ENCODE measurements around the gene MYO18B. TPM values are rescaled to one million over a fixed set of nuclear protein-coding genes. Genes with fewer than 3 reads are reported as not detected.

Gene MYO18B
- total and polyA plus RNA-seq, 2 donors (not counting 3 experiments of a cell fraction or from before 2014, with no cell fraction given) = 0.01 TPM; not detected in 1

DNA sequence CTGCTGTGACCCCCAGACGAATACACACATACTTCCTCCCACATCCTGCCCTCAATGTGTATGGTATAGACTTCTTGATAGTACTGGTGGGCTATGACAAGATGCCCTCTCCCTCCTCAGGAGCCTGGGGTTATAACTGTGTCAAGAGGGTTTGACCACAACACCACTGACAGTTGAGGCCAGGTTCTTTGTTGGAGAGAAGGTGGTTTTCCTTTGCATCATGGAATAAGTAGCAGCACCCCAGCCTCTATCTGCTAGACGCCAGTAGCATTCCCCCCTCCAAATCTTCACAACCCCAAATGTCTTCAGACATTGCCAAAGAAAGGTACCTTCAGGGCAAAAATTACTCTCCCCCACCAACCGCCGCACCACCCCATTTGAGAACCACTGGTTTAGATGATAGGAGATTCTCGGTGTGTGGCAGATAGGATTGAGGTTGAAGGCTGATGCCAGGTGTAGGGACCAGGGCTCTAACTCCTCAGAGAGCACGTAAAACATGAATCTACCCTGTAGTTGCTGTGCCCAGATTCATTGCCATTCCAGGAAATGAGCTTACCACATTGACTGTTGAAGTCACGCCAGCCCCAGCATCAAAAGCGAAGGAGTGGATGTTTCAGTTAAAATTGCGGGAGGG, 5.5 kb upstream of the MYO18B start:
- no peak overlapping the region for H3K27ac ChIP-seq (ENCODE audit: insufficient read depth, low read depth, low read length)

DNA sequence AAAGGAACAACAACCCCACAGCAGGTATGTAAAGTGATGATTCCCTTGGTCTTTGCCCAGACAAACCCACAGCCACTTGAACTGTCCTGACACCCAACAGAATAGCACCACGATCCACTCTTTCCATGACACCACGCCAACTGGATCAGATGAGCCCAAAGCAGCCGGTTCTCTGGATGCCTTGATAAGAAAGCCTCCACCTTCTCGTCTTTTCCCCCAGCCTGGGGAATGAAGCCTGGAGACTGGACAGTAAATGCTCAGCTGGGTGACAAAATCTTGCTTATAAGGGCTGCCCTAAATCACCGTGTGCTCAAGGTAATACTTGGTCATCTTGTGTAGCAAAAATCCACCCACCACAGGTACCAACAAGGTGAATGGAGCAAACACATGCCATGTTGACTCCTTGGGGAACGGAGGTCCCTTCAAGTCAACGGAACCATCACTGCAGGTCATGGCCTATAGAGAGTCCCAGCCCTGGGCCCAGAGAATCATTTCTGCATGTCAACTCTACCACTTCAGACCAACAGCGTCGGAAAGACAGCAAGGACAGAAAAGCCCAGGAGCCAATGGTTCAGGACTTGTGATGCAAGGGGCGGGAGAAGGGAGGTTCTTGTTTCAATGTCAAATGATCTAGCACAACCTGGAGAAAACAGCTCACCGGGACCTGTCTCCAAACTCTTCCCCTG, 2.2 kb upstream of the MYO18B start:
- H4K20me1 ChIP-seq (replicated peaks; ENCODE audit: control insufficient read depth, extremely low read depth, insufficient read depth, low read length) = no peaks in the 10 kb centered on the region
- intact Hi-C loops (cut with micrococcal nuclease) (no loop called here), dilution Hi-C loops (cut with MboI; ENCODE audit: extremely low pct_ligation_motif_present, low sequenced_read_pairs) (no loop called here)
- H3K27me3 ChIP-seq (ENCODE audit: control insufficient read depth in 2 of 2, insufficient read depth in 2 of 2, low read length in 2 of 2) = no peaks in the 10 kb centered on the region
- H3K4me1 ChIP-seq (ENCODE audit: control insufficient read depth, extremely low read depth, insufficient read depth, low read length) = no peaks in the 10 kb centered on the region
- no peak for TF ChIP-seq FOS (IDR thresholded peaks at IDR 0.05; ENCODE audit: borderline replicate concordance, insufficient read depth, low read length)
- no peak for TF ChIP-seq MYC (IDR thresholded peaks at IDR 0.05; ENCODE audit: low read depth, low read length)
- TF ChIP-seq JUN (IDR thresholded peaks at IDR 0.05; ENCODE audit: borderline replicate concordance, insufficient read depth, insufficient read length, low read depth) = no peak
- no peak for TF ChIP-seq EZH2 (IDR thresholded peaks at IDR 0.05; ENCODE audit: borderline replicate concordance, low read depth, low read length, severe bottlenecking)
- POLR2A ChIA-PET = no interaction called here
- no peaks in the 10 kb centered on the region for H3K36me3 ChIP-seq (ENCODE audit: control insufficient read depth in 2 of 2, extremely low read depth in 1 of 2, insufficient read depth in 2 of 2, low read length in 2 of 2)
- no peak for FAIRE-seq
- H3K4me2 ChIP-seq (ENCODE audit: insufficient read depth, low read length) = no peak overlapping the region
- H3K9me3 ChIP-seq (replicated peaks; ENCODE audit: control insufficient read depth, insufficient read depth, low read length) = no peaks in the 10 kb centered on the region
- H3K9ac ChIP-seq (replicated peaks; ENCODE audit: extremely low read depth, insufficient read depth, low read length) = no peak overlapping the region
- DNase-seq (ENCODE audit: low read depth, low spot score) = no peak
- no peak overlapping the region for H3K27ac ChIP-seq (ENCODE audit: insufficient read depth, low read depth, low read length)
- H3K79me2 ChIP-seq (ENCODE audit: control insufficient read depth, insufficient read depth, low read length) = no peaks in the 10 kb centered on the region
- no TSS peak for BruUV-seq (replicated peaks)
- CTCF ChIA-PET = no interaction called here
- H3K9me1 ChIP-seq (replicated peaks; ENCODE audit: control insufficient read depth, extremely low read depth, insufficient read depth, low read length) = no peaks in the 10 kb centered on the region
- no peak overlapping the region for H3K4me3 ChIP-seq (replicated peaks in 1 of 3; ENCODE audit: insufficient read depth in 1 of 3, low read depth in 1 of 3, low read length in 3 of 3)
- no peak overlapping the region for H2AFZ ChIP-seq (ENCODE audit: low read depth, low read length)

More for the DNA sequence above, 5.5 kb upstream of the MYO18B start:
- intact Hi-C loops (cut with micrococcal nuclease) = no loop called here
- Histone ChIP-seq H3K4me2 (ENCODE audit: insufficient read depth, low read length) (no peak overlapping the region), H3K4me3 (replicated peaks in 1 of 3; ENCODE audit: insufficient read depth in 1 of 3, low read depth in 1 of 3, low read length in 3 of 3) (no peak overlapping the region), H3K36me3 (ENCODE audit: control insufficient read depth in 2 of 2, extremely low read depth in 1 of 2, insufficient read depth in 2 of 2, low read length in 2 of 2) (no peaks in the 10 kb centered on the region), H3K9me3 (replicated peaks; ENCODE audit: control insufficient read depth, insufficient read depth, low read length) (no peaks in the 10 kb centered on the region), H3K79me2 (ENCODE audit: control insufficient read depth, insufficient read depth, low read length) (no peaks in the 10 kb centered on the region), H4K20me1 (replicated peaks; ENCODE audit: control insufficient read depth, extremely low read depth, insufficient read depth, low read length) (no peaks in the 10 kb centered on the region), H3K4me1 (ENCODE audit: control insufficient read depth, extremely low read depth, insufficient read depth, low read length) (no peaks in the 10 kb centered on the region), H3K9me1 (replicated peaks; ENCODE audit: control insufficient read depth, extremely low read depth, insufficient read depth, low read length) (no peaks in the 10 kb centered on the region), H2AFZ (ENCODE audit: low read depth, low read length) (no peak overlapping the region), H3K27me3 (ENCODE audit: control insufficient read depth in 2 of 2, insufficient read depth in 2 of 2, low read length in 2 of 2) (no peaks in the 10 kb centered on the region), H3K9ac (replicated peaks; ENCODE audit: extremely low read depth, insufficient read depth, low read length) (no peak overlapping the region)
- FAIRE-seq (no peak), DNase-seq (ENCODE audit: low read depth, low spot score) (no peak)
- dilution Hi-C loops (cut with MboI; ENCODE audit: extremely low pct_ligation_motif_present, low sequenced_read_pairs) = no loop called here
- ChIA-PET CTCF (interaction anchor here (1.0 to 1.8 kb wide), 2 partner anchors 11 to 21 kb away, joined by 3 to 5 read pairs; no protein-coding TSS in a partner anchor), POLR2A (no interaction called here)
- TF ChIP-seq JUN (IDR thresholded peaks at IDR 0.05; ENCODE audit: borderline replicate concordance, insufficient read depth, insufficient read length, low read depth) (no peak), POLR2AphosphoS5 (IDR thresholded peaks at IDR 0.05; ENCODE audit: insufficient read depth, low read depth, low read length) (no peak), EZH2 (IDR thresholded peaks at IDR 0.05; ENCODE audit: borderline replicate concordance, low read depth, low read length, severe bottlenecking) (no peak), MYC (IDR thresholded peaks at IDR 0.05; ENCODE audit: low read depth, low read length) (no peak)
- BruUV-seq (replicated peaks) = no TSS peak

All from endothelial cell of umbilical vein (primary cell).